HL-60 (cell line): ENCODE measurements around the gene FGF12.

Experiments used
- CTCF ChIP-seq: IDR thresholded peaks from one replicate; pipeline ENCODE4 v1.5.1; 2011; ENCODE audit warnings: low read length, control low read depth, inconsistent platforms; ENCODE audit not compliant: insufficient read depth
- GABPA ChIP-seq: IDR thresholded peaks from 2 replicates; pipeline ENCODE4 v1.6.1; 2012; ENCODE audit warnings: low read depth
- POLR2AphosphoS5 ChIP-seq: IDR thresholded peaks from 2 replicates; pipeline ENCODE4 v1.6.1; 2012; ENCODE audit warnings: low read depth
- REST ChIP-seq: IDR thresholded peaks from 2 replicates; pipeline ENCODE4 v1.6.1; 2012; ENCODE audit warnings: low read depth; ENCODE audit not compliant: insufficient replicate concordance

GRCh38 chr3:192772240-192772894 lies 45.0 kb upstream of the FGF12 start:
- TF ChIP-seq CTCF, result no peak
- TF ChIP-seq GABPA, result no peak
- no peak for TF ChIP-seq POLR2AphosphoS5
- TF ChIP-seq REST, result no peak
